Gastrocnemius medialis (tissue), 4 donors: Measurements from ENCODE around the gene TH.

Experiments
- POLR2A ChIP-seq, 2 donors: fragments of 450-650 bp; IDR thresholded peaks; one replicate each; pipeline ENCODE4 v1.6.1; 2017; ENCODE audit warnings: antibody characterized with exemption in 2 of 2, mild to moderate bottlenecking in 2 of 2, moderate library complexity in 2 of 2
- TF ChIP-seq, protein P1 (sequence below), 5 experiments: fragments of 450-650 bp in 3 of 5; fragments of 200-600 bp in 2 of 5; sonication (generic) in 2 of 5; IDR thresholded peaks in 4 of 5; conservative IDR thresholded peaks in 1 of 5; 1 replicate in 4 of 5; 2 replicates in 1 of 5; pipeline ENCODE4 v1.5.1; 2016 to 2019; ENCODE audit warnings: antibody characterized with exemption in 5 of 5, mild to moderate bottlenecking in 3 of 5, moderate library complexity in 3 of 5

- TF ChIP-seq, protein P1, sequence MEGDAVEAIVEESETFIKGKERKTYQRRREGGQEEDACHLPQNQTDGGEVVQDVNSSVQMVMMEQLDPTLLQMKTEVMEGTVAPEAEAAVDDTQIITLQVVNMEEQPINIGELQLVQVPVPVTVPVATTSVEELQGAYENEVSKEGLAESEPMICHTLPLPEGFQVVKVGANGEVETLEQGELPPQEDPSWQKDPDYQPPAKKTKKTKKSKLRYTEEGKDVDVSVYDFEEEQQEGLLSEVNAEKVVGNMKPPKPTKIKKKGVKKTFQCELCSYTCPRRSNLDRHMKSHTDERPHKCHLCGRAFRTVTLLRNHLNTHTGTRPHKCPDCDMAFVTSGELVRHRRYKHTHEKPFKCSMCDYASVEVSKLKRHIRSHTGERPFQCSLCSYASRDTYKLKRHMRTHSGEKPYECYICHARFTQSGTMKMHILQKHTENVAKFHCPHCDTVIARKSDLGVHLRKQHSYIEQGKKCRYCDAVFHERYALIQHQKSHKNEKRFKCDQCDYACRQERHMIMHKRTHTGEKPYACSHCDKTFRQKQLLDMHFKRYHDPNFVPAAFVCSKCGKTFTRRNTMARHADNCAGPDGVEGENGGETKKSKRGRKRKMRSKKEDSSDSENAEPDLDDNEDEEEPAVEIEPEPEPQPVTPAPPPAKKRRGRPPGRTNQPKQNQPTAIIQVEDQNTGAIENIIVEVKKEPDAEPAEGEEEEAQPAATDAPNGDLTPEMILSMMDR (IDR thresholded peaks at IDR 0.05 in 4 of 5, conservative IDR thresholded peaks at IDR 0.05 in 1 of 5), result no peak
- no peak for TF ChIP-seq POLR2A (IDR thresholded peaks at IDR 0.05)
These were observed 32.0 kb upstream of the TH start for GRCh38 chr11:2203440-2204259.
